ENCODE measurements around the gene CIAPIN1.

DNA sequence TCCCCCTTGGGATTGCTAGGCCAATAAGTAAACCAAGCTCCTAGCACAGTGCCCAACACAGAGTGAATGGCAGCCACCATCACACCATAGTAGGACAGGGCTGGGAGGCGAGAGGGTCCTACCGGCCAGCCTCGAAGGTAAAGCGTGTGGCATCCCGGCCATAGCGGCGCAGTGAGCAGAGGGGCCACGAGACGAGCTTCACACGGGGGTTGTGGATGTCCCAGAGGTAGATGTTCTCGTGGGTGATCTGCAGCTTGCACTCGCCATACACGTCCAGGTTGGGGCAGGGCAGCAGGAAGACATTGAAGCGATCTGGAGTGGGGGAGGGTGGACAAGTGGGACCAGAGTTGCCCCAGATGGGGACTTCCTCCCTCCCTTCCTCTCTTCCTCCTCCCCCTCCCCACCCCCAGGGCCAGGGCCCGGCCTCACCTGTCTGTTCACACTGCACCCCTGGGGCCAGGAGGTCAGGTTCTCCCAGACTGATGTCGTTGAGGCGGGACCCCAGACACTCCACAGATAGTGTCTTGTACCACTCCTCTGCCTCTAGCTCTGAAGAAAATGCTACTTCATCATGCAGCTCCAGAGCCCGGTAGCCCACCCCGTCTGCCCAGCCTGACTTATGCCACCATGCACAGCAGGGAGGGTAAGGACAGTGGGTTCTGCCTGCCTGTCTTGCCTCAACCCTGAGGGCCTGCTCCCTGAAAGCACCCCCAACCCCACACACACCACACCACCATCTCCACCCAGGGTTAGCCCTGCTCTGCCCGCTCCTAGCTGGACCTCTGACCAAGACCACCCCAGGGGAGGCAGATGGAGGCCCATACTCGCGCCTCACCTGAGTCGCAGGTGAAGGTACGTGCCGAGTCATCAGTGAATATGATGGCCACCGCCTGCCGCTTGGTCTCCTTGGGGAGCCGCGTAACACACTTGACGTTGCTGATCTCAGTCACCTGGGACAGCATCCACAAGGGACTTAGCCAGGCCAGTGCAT, 27.8 kb upstream of the CIAPIN1 start:
- TF ChIP-seq TAF1 (IDR thresholded peaks at IDR 0.05; ENCODE audit: low read depth, low read length) (no peak), SPI1 (IDR thresholded peaks at IDR 0.05; ENCODE audit: low read depth, low read length) (no peak), POLR2AphosphoS5 (IDR thresholded peaks at IDR 0.05; ENCODE audit: low read depth, low read length) (no peak)
